Upper lobe of left lung (tissue), 6 donors: ENCODE data around the gene ZBED4. TPM values are rescaled to one million over a fixed set of nuclear protein-coding genes. Genes with fewer than 3 reads are reported as not detected.

Experiments used
- ATAC-seq, 2 donors: fragments of 200-7000 bp; cut with Tn5 transposase; one replicate each; pipeline ENCODE4 v1.9.1; 2022; ENCODE audit warnings: mild to moderate bottlenecking in 2 of 2, moderate library complexity in 2 of 2; ENCODE audit not compliant: low FRiP score in 2 of 2
- DNase-seq, 2 donors: peaks; one replicate each; pipeline ENCODE4 v3.0.0-alpha.2; 2019 to 2020
- H3K27ac ChIP-seq, 4 donors: fragments of 200-600 bp; sonication (generic); one replicate each; pipeline ENCODE4 v1.5.1; 2016 to 2019
- H3K27me3 ChIP-seq, 4 donors: fragments of 200-600 bp; sonication (generic); one replicate each; pipeline ENCODE4 v1.5.1; 2017 to 2019
- H3K36me3 ChIP-seq, 4 donors: fragments of 200-600 bp; sonication (generic); one replicate each; pipeline ENCODE4 v1.5.1; 2016 to 2019
- H3K4me1 ChIP-seq, 4 donors: fragments of 200-600 bp; sonication (generic); one replicate each; pipeline ENCODE4 v1.5.1; 2018 to 2019
- H3K4me3 ChIP-seq, 4 donors: fragments of 200-600 bp; sonication (generic); one replicate each; pipeline ENCODE4 v1.5.1; 2017 to 2019; ENCODE audit warnings: mild to moderate bottlenecking in 2 of 4, moderate library complexity in 1 of 4
- H3K9me3 ChIP-seq, 4 donors: fragments of 200-600 bp; sonication (generic); one replicate each; pipeline ENCODE4 v1.5.1; 2018 to 2019
- EP300 ChIP-seq, 4 donors: sonication (generic); formaldehyde crosslinking; IDR thresholded peaks; one replicate each; pipeline ENCODE4 v1.5.1; 2017; ENCODE audit warnings: antibody characterized with exemption in 4 of 4, control low read depth in 2 of 4
- POLR2A ChIP-seq, 4 donors: fragments of 450-650 bp; IDR thresholded peaks; one replicate each; pipeline ENCODE4 v1.5.1; 2016 to 2017; ENCODE audit warnings: antibody characterized with exemption in 4 of 4, mild to moderate bottlenecking in 2 of 4
- POLR2AphosphoS5 ChIP-seq, 2 donors: sonication (generic); formaldehyde crosslinking; IDR thresholded peaks; one replicate each; pipeline ENCODE4 v1.5.1; 2017; ENCODE audit warnings: antibody characterized with exemption in 2 of 2
- WGBS, 2 donors: methylation state at CpG; one replicate each; pipeline ENCODE4 v1.1.5; 2017 to 2018; 5-methylcytosine and 5-hydroxymethylcytosine counted together
- total RNA-seq, 6 donors: library from RNA; depleted of rRNA in 4 of 6; stranded (reverse); fragments of >200 nt in 4 of 6; gene quantifications; one replicate each; pipeline versions ENCODE4 v1.1.0 to v1.2.1, GENCODE V29; 2016 to 2021
- TF ChIP-seq, protein P1 (sequence below), 6 experiments: fragments of 450-650 bp in 4 of 6; fragments of 200-600 bp in 2 of 6; sonication (generic) in 2 of 6; IDR thresholded peaks; one replicate each; pipeline ENCODE4 v1.5.1; 2016 to 2019; ENCODE audit warnings: antibody characterized with exemption in 6 of 6
- donor health status: DM: no; HTN: no; CAD: no; lungs with moderate emphysema.
- donor health status: DM: no; HTN: yes; CAD: no; lungs with severe emphysema.

The ZBED4 gene
- total RNA-seq, 6 donors from 2014 or later: 10.8 to 19.9 (median 15.5) TPM

DNA sequence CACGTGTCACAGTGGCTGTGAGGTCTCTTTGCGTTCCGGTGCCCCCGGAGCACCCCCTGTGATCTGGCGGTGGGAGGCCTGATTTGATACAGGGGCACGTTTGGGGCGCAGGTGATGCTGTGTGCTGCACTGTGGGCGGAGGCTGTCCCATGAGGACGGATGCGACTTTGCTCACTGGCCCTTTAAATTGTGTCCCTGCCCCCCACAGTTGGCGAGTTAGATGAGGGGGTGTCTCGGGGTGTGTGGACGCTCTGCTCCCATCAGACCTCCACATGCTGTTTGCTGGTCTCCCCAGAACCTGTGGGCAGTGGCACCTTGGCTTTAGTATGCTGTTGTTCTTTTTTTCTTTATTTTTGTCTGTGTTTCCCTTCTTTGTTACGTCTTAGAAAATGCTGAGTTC is 5.2 kb downstream of the ZBED4 start:
- ATAC-seq (no peak), DNase-seq (no peak)
- Histone ChIP-seq H3K4me1 (peaks cover 17 to 43% (median 26%) of the 10 kb centered on the region in 4 donors), H3K4me3 (no peak overlapping the region), H3K27ac (no peak overlapping the region), H3K27me3 (no peaks in the 10 kb centered on the region), H3K36me3 (no peaks in the 10 kb centered on the region), H3K9me3 (no peaks in the 10 kb centered on the region)
- TF ChIP-seq, protein P1, sequence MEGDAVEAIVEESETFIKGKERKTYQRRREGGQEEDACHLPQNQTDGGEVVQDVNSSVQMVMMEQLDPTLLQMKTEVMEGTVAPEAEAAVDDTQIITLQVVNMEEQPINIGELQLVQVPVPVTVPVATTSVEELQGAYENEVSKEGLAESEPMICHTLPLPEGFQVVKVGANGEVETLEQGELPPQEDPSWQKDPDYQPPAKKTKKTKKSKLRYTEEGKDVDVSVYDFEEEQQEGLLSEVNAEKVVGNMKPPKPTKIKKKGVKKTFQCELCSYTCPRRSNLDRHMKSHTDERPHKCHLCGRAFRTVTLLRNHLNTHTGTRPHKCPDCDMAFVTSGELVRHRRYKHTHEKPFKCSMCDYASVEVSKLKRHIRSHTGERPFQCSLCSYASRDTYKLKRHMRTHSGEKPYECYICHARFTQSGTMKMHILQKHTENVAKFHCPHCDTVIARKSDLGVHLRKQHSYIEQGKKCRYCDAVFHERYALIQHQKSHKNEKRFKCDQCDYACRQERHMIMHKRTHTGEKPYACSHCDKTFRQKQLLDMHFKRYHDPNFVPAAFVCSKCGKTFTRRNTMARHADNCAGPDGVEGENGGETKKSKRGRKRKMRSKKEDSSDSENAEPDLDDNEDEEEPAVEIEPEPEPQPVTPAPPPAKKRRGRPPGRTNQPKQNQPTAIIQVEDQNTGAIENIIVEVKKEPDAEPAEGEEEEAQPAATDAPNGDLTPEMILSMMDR (IDR thresholded peaks at IDR 0.05): no peak
- no peak for TF ChIP-seq POLR2A (IDR thresholded peaks at IDR 0.05)
- no peak for TF ChIP-seq POLR2AphosphoS5 (IDR thresholded peaks at IDR 0.05)
- no peak for TF ChIP-seq EP300 (IDR thresholded peaks at IDR 0.05)
- 89 to 91% methylated on average over 10 to 14 of the region's 14 CpGs for WGBS, 2 donors

DNA sequence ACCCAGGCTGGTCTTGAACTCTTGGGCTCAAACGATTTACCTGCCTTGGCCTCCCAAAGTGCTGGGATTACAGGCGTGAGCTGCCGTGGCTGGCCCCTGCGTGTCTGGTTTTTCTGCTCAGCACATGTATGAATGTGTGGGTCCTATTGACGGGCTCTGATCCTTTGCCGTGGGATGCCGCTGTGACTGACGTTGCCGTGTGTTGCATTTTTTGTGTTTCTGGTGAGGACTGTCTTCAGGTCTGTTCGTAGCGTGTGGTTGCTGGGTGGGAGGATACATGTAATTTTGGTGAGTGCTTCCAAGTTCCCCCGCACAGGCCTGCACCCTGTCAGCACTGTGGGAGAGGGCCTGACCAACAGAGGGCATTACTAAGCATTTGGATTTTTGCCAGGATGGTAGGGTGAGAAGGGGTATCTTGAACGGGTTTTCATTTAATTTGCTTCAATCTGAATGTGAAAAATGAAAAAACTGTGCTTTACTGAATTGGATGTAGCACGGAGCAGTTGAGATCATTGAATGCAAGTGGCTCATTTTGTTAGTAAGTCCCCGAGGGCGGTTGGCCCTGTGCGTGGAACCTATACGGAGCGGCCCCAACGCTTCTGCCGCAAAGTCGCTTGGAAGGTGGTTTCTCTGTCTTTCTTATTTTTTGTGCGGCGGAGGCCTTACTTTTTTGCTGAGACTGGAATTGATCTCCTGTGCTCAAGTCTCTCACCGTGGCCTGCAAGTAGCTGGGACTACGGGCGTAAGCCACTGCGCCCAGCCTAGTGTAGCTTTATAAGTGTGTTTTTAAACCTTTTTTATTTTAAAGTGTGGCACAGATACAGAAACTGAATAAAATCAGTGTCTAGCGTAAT is 8.2 kb downstream of the ZBED4 start:
- ATAC-seq: no peak
- Histone ChIP-seq H3K9me3 (peaks cover 0 to 16% (median 3%) of the 10 kb centered on the region in 4 donors), H3K27ac (no peak overlapping the region), H3K4me1 (peaks cover 0 to 20% (median 7%) of the 10 kb centered on the region in 4 donors), H3K27me3 (no peaks in the 10 kb centered on the region), H3K36me3 (no peaks in the 10 kb centered on the region), H3K4me3 (no peak overlapping the region)
- TF ChIP-seq, protein P1 (IDR thresholded peaks at IDR 0.05): no peak
- TF ChIP-seq EP300 (IDR thresholded peaks at IDR 0.05) (no peak), POLR2AphosphoS5 (IDR thresholded peaks at IDR 0.05) (no peak), POLR2A (IDR thresholded peaks at IDR 0.05) (no peak)
- no peak for DNase-seq
- 87 to 88% methylated on average over 29 of the region's 29 CpGs for WGBS, 2 donors

DNA sequence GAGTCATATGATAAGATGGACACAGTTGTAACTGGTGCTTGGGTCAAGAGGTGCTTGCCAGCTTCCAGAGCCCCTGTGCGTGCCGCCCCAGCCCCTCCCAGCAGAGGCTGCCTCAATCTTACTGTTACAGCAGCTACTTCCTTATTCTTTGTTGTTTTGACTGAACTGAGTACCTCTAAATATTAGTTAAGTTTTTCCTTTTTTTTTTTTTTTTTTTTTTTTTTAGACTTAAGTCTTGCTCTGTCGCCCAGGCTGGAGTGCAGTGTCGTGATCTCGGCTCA is 8.8 kb downstream of the ZBED4 start:
- DNase-seq: peak; percentile 48 to 71
- 76 to 82% methylated on average over 5 of the region's 5 CpGs for WGBS, 2 donors

DNA sequence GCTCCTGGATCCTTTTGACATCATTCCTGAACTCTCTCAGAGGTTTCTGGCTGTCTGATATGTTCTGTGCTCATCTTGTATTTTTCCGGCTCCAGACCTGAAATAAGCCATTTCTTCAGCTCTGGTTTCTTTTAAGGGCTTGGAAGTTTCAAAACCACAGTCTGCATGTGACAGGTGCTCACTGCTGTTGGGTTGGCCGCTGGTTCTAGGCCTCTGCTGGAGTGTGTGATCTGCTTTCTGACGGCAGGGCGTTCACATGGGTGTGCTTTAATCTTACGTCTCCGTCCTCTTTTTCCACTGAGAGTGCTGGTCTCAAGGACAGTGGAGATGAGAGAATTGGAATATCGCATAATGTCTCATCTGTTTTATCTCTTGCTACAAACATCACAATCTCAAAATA is 10.3 kb downstream of the ZBED4 start:
- 87 to 88% methylated on average over 6 of the region's 7 CpGs for WGBS, 2 donors
- DNase-seq: no peak

More for the DNA sequence above, 8.8 kb downstream of the ZBED4 start:
- no peaks in the 10 kb centered on the region for H3K27me3 ChIP-seq
- ATAC-seq: peak; percentile 37 to 58
- H3K4me1 ChIP-seq: peaks cover 0 to 15% (median 7%) of the 10 kb centered on the region in 4 donors
- H3K4me3 ChIP-seq: no peak overlapping the region
- H3K27ac ChIP-seq: no peak overlapping the region
- H3K36me3 ChIP-seq: no peaks in the 10 kb centered on the region
- H3K9me3 ChIP-seq: peaks cover 0 to 18% (median 4%) of the 10 kb centered on the region in 4 donors
- TF ChIP-seq POLR2AphosphoS5 (IDR thresholded peaks at IDR 0.05) (no peak), EP300 (IDR thresholded peaks at IDR 0.05) (no peak), POLR2A (IDR thresholded peaks at IDR 0.05) (no peak)
- TF ChIP-seq, protein P1 (IDR thresholded peaks at IDR 0.05): no peak

More for the DNA sequence above, 10.3 kb downstream of the ZBED4 start:
- ATAC-seq: no peak
- H3K36me3 ChIP-seq: no peaks in the 10 kb centered on the region
- H3K27me3 ChIP-seq: no peaks in the 10 kb centered on the region
- H3K9me3 ChIP-seq: peaks cover 0 to 18% (median 4%) of the 10 kb centered on the region in 4 donors
- H3K27ac ChIP-seq: no peak overlapping the region
- H3K4me1 ChIP-seq: peaks cover 0 to 12% (median 7%) of the 10 kb centered on the region in 4 donors
- no peak overlapping the region for H3K4me3 ChIP-seq
- no peak for TF ChIP-seq POLR2A (IDR thresholded peaks at IDR 0.05)
- no peak for TF ChIP-seq POLR2AphosphoS5 (IDR thresholded peaks at IDR 0.05)
- TF ChIP-seq, protein P1 (IDR thresholded peaks at IDR 0.05): no peak
- no peak for TF ChIP-seq EP300 (IDR thresholded peaks at IDR 0.05)
